HPDE6-E6E7 (cell line): Measurements from ENCODE around the gene MPPED1.

Experiments used
- DNase-seq: peaks from one replicate; pipeline ENCODE4 v3.0.0; 2011; ENCODE audit warnings: missing footprints; ENCODE audit errors: extremely low spot score

Gene MPPED1

DNA sequence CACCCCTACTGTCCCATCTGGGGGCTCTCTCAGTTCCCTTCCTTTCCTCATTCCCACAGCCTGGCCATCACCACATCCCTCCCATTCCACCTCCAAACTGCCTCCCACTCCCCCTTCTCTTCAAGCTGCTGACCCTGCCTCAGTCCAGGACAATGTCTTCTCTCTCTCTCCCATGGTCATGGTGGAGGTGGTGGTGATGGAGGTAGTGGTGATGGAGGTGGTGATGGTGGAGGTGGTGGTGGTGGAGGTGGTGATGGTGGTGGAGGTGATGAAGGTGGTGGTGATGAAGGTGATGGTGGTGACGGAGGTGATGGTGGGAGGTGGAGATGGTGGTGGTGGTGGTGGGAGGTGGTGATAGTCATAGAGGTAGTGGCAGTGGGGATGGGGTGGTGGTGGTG, 87.0 kb downstream of the MPPED1 start:
- no peak for DNase-seq

DNA sequence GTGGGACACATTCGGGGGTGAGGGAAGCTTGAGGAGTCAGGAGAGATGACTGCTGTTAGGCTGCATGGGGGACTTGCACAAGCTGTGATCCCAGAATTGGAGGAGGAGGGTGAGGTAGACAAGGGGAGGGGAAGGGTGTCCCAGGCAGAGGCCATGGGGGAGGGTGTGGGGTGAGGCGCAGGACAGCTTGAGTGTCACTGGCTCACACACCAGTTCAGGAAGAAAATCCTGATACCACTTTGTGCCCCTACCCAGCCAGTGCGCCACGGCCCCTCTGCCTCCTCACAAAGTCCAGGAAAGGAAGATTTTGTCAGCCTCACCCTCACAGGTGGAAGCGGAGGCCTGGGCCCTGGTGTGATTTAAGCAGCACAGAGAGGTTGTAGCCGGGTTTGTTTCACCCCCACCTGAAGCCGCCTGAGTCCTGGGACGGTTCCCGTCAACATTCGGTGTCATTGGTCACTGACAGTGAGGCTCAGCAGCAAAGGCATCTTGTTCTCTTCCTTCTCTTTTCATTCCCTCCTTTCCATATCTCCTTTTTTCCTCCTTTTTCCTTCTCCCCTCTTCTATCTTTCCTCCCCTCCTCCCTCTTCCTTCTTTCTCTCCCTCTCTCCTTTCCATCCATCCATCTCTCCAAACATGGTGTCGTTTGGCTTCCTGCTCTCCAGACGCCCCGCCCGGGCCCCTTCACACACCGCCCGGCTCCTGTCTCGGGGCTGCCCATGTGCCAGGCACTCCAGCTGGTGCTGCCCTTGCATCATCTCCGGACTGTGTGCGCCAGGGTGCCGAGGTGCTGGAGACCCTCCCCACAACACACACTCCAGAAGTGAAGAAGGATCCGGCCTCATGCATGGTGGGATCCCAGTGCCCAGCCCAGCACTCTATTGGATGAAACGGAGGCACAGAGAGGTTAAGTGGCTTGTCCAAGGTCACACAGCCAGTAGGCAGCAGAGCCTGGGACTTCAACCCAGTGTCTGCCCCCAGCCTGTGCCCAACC, 89.3 kb downstream of the MPPED1 start:
- no peak for DNase-seq

DNA sequence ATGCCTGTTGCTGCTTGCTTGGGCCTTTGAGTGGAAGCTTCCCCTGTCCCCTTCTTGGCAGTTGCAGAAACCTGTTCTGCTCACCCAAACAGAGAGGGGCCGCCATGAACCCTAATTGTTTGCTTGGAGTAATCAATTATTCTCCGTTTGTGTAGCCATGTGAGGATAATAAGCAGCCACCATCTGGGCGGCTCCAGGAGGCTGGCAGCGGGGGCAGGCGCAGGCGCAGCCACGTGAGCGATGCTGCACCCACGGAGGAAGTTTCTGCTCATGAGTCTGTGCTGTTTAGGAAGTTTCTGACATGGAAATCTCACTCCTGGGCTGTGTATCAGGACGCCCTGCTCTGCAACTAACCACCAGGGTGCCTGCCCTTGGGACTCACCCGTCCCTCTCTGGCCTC, 90.1 kb downstream of the MPPED1 start:
- no peak for DNase-seq

DNA sequence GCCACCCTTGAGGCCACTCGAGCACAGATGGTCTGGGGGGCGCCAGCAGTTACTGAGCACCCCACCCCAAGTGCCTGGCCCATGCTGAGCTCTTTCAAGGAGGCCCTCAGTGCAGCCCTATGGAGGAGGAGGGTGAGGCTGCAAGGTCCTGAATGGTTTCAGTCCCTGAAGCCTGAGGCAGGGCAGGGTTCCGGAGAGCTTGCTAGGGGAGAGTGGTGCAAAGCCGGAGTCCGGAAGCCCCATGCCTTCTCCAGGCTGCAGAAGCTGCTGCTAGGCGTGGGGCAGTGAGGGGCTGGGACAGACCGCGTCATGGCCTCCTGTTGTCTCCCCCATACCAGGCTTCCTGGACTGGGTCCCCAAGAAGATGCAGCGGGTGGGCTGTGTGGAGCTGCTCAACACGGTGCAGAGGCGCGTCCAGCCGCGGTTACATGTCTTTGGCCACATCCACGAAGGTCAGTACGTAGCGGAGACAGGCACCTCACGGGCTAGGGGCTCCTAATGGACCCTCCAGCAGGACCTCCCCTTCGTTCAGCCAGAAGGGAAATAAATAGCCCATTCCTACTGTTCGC, 90.6 kb downstream of the MPPED1 start:
- no peak for DNase-seq

DNA sequence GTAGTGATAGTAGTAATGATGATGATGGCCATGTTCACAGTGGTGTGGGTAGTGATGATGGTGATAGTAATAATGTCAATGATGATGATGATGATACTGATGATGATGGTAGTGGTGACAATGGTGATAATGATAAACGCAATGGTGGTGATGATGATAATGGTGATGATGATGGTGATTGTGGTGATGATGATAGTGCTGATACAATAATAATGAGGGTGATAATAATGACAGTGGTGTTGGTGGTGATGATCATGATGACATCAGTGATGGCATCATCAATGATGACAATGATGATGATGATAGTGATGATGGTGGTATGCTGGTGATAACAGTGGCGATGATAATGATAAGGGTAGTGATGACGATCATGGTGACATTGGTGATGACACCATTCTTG, 92.3 kb downstream of the MPPED1 start:
- DNase-seq = no peak

DNA sequence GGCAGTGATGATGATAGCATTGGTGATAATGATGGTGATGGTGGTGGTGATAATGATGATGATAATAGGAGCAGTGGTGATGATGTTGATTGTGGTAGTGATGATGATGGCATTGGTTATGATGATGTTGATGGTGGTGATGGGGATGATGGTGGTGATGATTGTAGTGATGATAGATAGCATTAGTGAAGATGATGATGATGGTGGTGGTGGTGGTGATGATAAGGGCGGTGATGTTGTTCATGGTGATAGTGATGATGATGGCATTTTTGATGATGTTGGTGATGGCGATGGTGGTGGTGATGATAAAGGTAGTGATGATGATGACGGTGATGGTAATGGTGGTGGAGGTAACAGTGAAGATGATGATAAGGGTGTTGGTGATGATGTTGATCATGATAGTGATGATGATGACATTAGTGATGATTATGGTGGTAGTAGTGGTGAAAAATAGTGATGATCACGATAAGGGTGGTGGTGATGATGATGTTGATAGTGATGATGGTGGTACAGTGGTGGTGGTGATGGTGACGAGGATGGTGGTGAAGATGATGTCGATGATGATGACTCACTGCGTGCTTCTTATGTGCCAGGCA, 93.0 kb downstream of the MPPED1 start:
- no peak for DNase-seq

DNA sequence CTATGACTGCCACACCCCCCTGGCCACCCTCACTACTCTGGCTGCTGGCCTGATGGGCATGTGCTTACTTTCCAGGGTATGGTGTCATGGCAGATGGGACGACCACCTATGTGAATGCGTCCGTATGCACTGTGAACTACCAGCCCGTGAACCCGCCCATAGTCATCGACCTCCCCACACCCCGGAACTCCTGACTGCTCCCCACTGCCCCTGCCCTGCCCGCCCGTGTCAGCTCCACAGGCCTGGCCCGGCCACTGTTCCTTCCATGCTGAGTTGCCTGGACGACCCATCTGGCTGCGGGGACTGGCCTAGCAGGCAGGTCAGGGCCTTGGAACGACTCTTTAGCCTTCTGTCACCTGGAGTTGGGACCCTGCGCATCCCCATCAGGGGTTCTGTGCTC, 93.6 kb downstream of the MPPED1 start:
- DNase-seq = no peak

DNA sequence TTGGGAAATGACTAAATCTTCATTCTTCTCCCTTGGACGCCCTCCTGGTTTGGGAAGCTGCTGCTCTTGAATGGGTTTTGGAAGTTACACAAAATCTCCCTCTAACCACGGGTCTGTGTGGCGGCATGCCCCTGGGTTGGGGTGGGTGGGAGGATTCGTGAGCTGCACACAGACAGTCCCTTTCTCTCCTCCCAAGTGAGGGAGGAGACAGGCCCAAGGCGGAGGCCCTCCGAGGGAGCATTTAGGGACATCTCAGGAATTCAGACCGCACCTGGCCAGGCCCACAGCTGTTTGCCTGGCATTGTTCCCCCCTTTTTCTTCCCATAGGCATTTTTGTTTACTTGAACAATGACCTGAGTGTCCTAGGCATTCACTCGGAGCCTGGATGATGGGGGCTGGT, 94.1 kb downstream of the MPPED1 start:
- no peak for DNase-seq

DNA sequence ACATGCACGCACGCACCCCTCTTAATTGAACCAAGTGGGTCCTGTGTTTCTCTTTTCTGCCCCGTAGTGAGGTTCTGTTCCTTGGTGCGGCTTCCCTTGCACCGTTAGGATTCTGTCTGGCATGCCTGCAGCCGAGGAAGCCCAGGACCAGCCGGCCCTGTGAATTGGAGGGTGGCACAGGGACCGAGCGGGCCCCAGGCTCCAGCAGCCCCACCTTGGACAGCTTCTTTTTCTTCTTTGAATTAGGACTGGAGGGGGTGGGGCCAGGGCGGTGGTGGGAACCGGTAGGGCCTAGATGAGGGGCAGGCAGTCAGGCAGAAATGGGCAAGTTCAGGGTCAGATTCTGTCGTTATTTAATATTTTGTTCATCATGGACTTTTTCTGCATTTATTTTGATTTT, 94.7 kb downstream of the MPPED1 start:
- no peak for DNase-seq

DNA sequence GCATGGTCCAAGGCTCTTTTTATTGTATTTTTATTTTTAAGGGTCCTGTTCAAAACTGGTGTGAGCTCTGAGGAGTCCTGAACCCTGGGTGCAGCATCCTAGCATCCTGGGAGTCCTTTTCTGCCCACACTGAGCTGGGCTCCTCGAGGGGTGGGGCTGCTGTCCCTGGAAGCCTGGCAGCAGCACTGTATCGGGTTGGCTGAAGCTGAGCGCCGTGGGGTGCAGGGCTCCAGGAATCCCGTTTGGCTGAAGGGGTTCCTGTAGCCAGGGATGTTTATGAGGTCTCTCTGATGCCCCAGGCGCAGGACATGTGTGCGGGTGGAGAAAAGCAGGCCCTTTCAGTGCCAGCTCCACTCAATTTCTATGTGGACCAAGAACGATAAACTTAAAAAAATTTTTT, 95.4 kb downstream of the MPPED1 start:
- no peak for DNase-seq

DNA sequence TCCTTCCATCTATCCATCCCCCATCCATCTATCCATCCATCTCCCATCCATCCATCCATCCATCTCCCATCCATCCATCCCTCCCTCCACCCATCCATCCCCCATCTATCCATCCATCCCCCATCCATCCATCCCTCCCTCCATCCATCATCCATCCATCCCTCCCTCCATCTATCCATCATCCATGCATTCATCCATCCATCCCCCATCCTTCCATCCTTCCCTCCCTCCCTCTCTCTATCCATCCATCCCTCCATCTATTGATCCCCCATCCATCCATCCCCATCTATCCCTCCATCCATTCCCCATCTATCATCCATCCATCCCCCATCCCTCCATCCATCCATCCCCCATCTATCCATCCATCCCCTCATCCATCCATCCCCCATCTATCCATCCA, 96.7 kb downstream of the MPPED1 start:
- no peak for DNase-seq

DNA sequence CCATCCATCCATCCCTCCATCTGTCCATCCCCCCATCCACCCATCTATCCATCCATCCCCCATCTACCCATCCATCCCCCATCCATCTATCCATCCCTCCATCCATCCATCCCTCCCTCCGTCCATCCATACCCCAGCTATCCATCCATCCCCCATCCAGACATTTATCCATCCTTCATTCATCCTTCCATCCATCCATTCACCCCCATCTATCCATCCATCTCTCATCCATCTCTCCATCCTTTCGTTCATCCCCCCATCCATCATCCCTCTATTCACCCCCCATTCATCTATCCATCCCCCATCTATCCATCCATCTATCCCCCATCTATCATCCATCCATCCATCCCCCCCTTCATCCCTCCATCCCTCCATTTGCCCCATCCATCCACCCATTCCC, 97.5 kb downstream of the MPPED1 start:
- DNase-seq = no peak

DNA sequence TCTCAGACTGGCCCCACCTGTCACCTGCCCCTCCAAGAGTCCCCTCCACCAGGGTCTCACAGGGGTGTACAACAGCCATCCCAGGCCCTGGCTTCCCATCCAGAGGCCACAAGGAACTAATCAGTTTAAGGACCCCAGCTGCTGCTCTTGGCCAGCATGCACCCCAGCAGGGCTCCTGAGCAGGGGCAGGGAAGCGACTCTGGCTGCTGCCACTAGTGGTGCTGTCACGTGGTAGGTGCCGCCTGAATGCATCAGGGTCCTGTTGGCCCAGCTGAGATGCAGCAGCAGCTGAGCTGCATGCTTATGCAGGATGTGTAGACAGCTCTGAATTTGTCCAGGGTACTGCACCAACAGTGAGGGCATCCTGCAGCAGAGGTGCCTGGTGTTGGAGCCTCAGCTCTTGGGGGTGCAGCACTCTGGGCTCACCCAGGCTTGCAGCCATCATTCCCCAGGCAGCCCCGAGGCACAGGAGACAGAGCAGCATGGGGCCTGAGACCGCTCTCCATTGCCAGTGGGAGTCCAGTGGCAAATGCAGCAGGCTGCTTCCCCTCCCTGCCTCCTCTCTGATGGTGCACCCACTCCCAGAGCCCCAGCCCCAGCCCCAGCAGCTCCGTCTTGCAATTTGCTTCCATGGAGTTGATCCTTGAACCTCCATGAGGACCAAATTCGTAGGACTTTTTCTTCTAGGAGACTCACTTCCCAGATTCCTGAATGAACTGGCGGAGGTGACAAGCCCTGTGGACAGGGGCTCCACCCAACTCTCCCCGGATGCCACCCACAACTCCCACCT, 98.7 kb downstream of the MPPED1 start:
- no peak for DNase-seq

DNA sequence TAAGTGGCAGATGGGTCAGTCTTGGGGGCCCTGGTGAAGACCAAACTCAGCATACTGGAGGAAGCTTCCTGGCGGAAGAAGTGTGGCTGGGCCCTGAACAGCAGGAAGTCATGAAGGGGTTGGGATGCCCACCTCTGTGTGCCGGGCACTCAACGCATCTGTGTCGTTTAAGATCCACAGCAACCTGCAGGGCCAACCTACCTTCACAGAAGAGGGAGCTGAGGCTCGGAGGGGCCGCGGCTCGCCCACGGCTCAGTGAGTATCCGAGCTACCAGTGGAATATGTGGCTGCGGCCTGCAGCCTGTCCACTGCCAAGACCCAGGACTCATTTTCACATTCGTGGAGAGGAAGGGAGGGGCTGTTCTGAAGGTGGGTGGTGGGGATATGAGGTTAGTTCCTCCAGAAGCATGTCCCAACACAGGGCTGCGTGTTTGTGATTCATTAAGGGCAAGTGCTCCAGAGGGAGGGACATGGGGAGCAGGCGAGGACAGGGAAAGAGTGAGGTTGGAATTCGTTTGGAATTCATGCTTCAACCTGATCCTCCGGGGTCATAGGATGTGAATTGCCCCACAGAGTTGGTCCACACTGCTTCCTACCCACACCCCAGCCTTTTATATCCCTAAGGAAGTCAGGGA, 99.6 kb downstream of the MPPED1 start:
- no peak for DNase-seq

DNA sequence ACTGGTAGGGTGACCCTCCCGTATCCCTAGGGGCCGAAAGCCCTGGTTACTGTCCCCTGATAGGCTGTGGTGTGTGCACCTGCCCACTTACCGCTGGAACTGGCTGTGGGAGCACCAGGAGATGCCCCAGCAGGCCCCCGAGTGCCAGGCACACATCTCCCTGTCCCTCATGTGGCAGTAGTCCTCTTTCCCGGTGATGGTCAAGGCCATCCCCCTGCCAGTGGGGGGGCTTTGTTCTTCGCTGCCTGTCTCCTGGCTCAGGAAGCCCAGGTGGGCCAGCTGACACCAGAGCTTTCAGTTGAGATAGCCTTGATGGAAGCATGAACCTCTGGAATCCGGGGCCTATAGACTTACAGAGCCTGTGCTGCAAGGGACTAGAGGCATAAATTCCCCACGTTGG, 100.5 kb downstream of the MPPED1 start:
- no peak for DNase-seq

DNA sequence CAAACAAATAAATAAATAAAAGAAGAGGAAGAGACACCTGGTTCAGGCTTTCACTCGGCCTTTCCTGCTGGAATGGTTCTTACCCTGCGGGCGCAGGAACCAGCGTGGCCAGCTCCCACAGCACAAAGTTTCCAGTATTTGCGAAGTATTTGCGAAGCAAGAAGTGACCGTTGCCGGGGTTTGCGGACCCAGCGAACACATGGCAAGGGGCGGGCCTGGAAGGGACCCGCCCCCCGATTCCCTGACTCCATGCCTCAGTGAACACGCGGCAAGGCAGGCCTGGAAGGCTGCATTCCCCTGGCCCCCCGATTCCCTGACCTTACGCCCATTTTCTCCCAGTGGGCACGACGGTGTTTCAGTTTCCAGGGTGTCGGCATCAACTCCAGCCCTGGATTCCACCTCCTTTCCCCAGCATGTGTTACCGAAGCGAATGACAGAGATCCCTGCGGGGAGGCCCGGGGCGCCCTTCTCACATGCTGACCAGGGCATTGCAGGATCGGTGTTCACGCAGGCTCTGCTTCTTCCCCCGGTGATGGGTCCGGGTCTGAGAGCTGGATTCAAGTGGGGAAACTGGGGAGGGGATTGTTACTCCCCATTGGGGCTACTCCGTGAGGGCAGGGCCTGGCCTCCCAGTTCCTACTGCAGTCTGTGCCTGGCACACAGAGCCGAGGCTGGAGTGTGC, 102.8 kb downstream of the MPPED1 start:
- no peak for DNase-seq

DNA sequence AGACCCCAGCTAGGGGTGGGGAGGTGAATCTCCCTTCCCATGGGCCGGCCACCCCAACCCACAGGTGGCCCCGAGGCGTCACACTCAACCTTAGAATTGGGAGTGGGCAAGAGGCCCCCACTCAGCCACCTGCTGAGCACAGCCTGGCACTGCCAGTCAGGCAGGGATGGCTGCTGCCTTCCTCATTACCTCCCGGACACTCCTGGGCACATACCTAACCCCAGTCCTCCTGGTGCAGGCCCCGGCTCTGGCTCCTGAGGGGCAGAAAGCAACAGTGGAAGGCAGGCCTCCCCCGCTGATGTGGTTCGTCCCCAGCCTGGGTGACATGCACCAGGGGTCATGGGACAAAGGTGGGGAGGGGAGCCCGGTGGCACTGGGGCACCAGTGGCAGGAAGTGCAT, 103.6 kb downstream of the MPPED1 start:
- DNase-seq = no peak

DNA sequence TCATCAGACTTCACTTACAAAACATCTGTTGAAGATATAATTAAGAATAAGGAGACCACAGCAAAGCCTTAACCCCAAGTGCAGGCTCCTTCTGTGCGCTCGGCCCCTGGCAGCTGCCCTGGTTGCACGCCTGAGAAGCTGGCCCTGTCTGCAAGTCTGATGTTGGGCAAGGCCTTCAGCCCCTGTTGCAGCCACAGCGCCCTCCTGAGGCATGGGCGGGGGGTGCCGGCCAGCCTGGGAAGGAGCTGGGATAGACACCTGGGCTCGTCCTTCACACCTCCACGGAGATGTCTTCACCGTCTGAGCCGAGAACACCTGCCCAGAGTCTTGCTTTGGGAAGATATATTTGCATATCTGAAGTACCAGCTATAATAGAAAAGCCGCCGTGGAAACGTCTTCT, 104.1 kb downstream of the MPPED1 start:
- DNase-seq = no peak

DNA sequence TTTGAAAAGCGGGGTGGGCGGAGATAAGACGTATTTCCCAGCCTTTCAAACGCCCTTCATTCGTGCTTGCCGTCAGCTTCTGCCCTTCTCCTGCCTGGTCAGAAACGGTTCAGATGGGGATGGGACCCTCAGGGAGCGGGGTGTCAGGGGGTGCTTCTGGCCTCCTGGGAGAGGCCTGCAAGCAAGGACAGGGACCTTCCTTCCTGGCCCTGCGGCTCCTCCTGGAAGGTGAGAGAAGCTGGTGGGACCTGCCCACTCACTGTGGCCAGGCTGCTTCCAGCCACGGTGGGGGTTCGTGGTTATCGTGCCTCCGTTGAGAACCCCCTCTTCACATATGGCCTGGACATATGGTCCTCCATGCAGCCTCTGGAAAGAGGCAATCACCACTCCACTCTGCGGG, 104.6 kb downstream of the MPPED1 start:
- no peak for DNase-seq

DNA sequence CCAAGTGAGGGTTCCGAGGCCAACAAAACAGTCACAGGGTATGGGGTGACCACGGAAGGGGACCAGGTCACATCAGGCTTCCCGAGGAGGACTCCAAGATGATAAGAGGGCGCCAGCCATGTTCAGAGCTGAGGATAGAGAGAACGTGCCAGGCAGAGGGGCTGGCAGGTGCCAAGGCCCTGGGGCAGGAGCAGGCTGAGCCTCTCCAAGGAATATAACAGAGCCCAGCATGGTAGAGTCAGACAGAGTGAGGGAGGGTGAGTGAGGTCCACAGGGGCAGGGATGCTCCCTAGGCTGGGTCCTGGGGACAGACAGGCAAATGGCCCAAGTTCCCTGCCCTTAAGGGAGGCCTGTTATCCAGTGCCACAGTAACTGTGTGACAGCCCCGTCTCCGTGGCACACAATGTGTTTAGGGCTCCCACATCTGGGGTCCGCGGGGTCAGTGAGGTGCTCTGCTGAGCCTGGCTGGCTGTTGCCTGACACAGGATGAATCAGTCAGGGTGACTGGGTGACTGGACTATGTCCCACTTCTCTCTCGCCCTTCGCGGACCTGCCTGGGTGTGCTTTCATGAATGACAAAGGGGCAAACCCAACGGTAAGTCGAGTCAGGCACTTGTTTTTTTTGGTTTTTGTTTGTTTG, 105.3 kb downstream of the MPPED1 start:
- no peak for DNase-seq

DNA sequence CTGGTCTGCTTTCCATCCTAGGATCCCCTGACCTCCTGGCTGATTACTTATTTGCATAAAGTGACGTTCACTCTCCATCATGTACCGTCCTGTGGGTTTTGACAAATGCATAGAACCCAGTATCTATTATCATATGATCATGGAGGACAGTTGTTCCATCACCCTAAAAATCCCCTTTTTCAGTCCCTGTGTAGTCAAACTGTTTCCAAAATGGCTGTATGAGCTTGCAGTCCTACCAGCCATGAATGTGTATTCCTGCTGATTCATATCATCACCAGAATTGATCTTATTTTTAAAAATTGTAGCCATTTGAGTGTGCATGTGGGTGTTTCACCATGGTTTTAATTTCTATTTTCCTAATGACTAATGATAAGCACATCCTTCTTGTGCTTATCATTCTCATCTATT, 108.8 kb downstream of the MPPED1 start:
- no peak for DNase-seq
